ACC112 (cell line): Measurements from ENCODE around the gene F2.
"Not testable (repeated sequence)": the region's sequence is repeated elsewhere in the genome, so short reads cannot be mapped to it uniquely, and the experiment has no call there.

Source experiments
- H2AFZ ChIP-seq: fragments of 200-600 bp; sonication (generic); one replicate; pipeline ENCODE4 v1.6.0; 2017; ENCODE audit warnings: antibody characterized with exemption, low read length; ENCODE audit not compliant: unreplicated experiment
- H3K27ac ChIP-seq: fragments of 200-600 bp; sonication (generic); 2 replicates; pipeline ENCODE4 v1.5.1; 2014; ENCODE audit warnings: low read depth, mild to moderate bottlenecking, antibody characterized with exemption, low read length, moderate library complexity
- H3K27me3 ChIP-seq: fragments of 200-600 bp; sonication (generic); 2 replicates; pipeline ENCODE4 v1.6.1; 2014; ENCODE audit warnings: mild to moderate bottlenecking, antibody characterized with exemption, low read length, moderate library complexity, mixed read lengths; ENCODE audit not compliant: insufficient read depth
- H3K36me3 ChIP-seq: fragments of 200-600 bp; sonication (generic); 2 replicates; pipeline ENCODE4 v1.6.1; 2016; ENCODE audit warnings: mild to moderate bottlenecking, antibody characterized with exemption, low read length, moderate library complexity, mixed read lengths; ENCODE audit not compliant: insufficient read depth
- H3K4me1 ChIP-seq: fragments of 200-600 bp; sonication (generic); one replicate; pipeline ENCODE4 v1.6.1; 2016; ENCODE audit warnings: low read length, mixed read lengths; ENCODE audit not compliant: insufficient read depth, unreplicated experiment, control insufficient read depth
- H3K4me3 ChIP-seq: fragments of 200-600 bp; sonication (generic); 2 replicates; pipeline ENCODE4 v1.5.1; 2014; ENCODE audit warnings: mild to moderate bottlenecking, low read depth, low read length
- H3K79me2 ChIP-seq: fragments of 200-600 bp; sonication (generic); one replicate; pipeline ENCODE4 v1.6.0; 2016; ENCODE audit warnings: low read length; ENCODE audit not compliant: control insufficient read depth, unreplicated experiment, insufficient read depth

The F2 gene

GRCh38 chr11:46698597-46698996 lies 20.4 kb upstream of the F2 start:
- peaks cover 47% of the 10 kb centered on the region for H3K79me2 ChIP-seq
- H3K27ac ChIP-seq: no peak overlapping the region
- H3K36me3 ChIP-seq: 0 out of 2 replicates have a peak, but pooled peaks cover 5% of the 10 kb centered on the region
- peaks cover 21% of the 10 kb centered on the region for H3K4me1 ChIP-seq
- H2AFZ ChIP-seq: no peak overlapping the region
- H3K27me3 ChIP-seq: no peaks in the 10 kb centered on the region
- peak overlapping the region; percentile 94 for H3K4me3 ChIP-seq

- H3K27me3 ChIP-seq: no peaks in the 10 kb centered on the region
- peak within 1 kb of the TSS; percentile 94 for H3K4me3 ChIP-seq
- peaks cover 51% of the 10 kb centered on the region for H3K79me2 ChIP-seq
- 0 out of 2 replicates have a peak, but pooled peaks cover 5% of the 10 kb centered on the region for H3K36me3 ChIP-seq
- H2AFZ ChIP-seq: peak within 1 kb of the TSS; percentile 83
- H3K27ac ChIP-seq: peak within 1 kb of the TSS; percentile 86
- H3K4me1 ChIP-seq: peaks cover 21% of the 10 kb centered on the region
These were observed 18.6 kb upstream of the F2 start, which contains the start of the genes ARHGAP1 and ZNF408 for GRCh38 chr11:46700241-46701077. ARHGAP1 (minus strand) TSS chr11:46700619; CDS start chr11:46696107, 4,512 bp downstream. ZNF408 (plus strand) TSS chr11:46701031; CDS start chr11:46701048, 17 bp downstream.

- H3K4me1 ChIP-seq: peaks cover 21% of the 10 kb centered on the region
- peaks cover 51% of the 10 kb centered on the region for H3K79me2 ChIP-seq
- peak overlapping the region; percentile 94 for H3K4me3 ChIP-seq
- peak overlapping the region; percentile 86 for H3K27ac ChIP-seq
- H2AFZ ChIP-seq: peak overlapping the region; percentile 79
- no peaks in the 10 kb centered on the region for H3K27me3 ChIP-seq
- H3K36me3 ChIP-seq: 0 out of 2 replicates have a peak, but pooled peaks cover 5% of the 10 kb centered on the region
These were observed 17.8 kb upstream of the F2 start for GRCh38 chr11:46701078-46701654.

GRCh38 chr11:46705070-46705688 lies 13.8 kb upstream of the F2 start:
- no peak overlapping the region for H3K4me3 ChIP-seq

GRCh38 chr11:46706886-46707285 lies 12.1 kb upstream of the F2 start:
- 0 out of 2 replicates have a peak, but pooled peaks cover 5% of the 10 kb centered on the region for H3K36me3 ChIP-seq
- no peak overlapping the region for H3K4me3 ChIP-seq
- peaks cover 14% of the 10 kb centered on the region for H3K79me2 ChIP-seq
- H3K27me3 ChIP-seq: no peaks in the 10 kb centered on the region
- H3K27ac ChIP-seq: no peak overlapping the region
- H3K4me1 ChIP-seq: peaks cover 18% of the 10 kb centered on the region
- no peak overlapping the region for H2AFZ ChIP-seq

More at GRCh38 chr11:46705070-46705688, 13.8 kb upstream of the F2 start:
- peaks cover 6% of the 10 kb centered on the region for H3K4me1 ChIP-seq
- no peak overlapping the region for H2AFZ ChIP-seq
- H3K27me3 ChIP-seq: no peaks in the 10 kb centered on the region
- H3K79me2 ChIP-seq: peaks cover 24% of the 10 kb centered on the region
- H3K36me3 ChIP-seq: 0 out of 2 replicates have a peak, but pooled peaks cover 5% of the 10 kb centered on the region
- no peak overlapping the region for H3K27ac ChIP-seq

- not testable (repeated sequence) for H3K4me3 ChIP-seq, H3K79me2 ChIP-seq, H2AFZ ChIP-seq, H3K27me3 ChIP-seq, H3K36me3 ChIP-seq, H3K27ac ChIP-seq
- H3K4me1 ChIP-seq: peaks cover 17% of the 10 kb centered on the region
These were observed 9.7 kb upstream of the F2 start for GRCh38 chr11:46709351-46709750.

- peaks cover 24% of the 10 kb centered on the region for H3K4me1 ChIP-seq
These were observed 8.2 kb upstream of the F2 start for GRCh38 chr11:46710821-46711269.

GRCh38 chr11:46711303-46711702 lies 7.7 kb upstream of the F2 start:
- Histone ChIP-seq H3K4me1 (peaks cover 24% of the 10 kb centered on the region), H3K79me2 (no peaks in the 10 kb centered on the region), H2AFZ (peak overlapping the region; percentile 82), H3K27me3 (no peaks in the 10 kb centered on the region), H3K4me3 (no peak overlapping the region), H3K36me3 (no peaks in the 10 kb centered on the region), H3K27ac (peak overlapping the region; percentile 85)

More at GRCh38 chr11:46710821-46711269, 8.2 kb upstream of the F2 start:
- H3K27ac ChIP-seq: peak overlapping the region; percentile 85
- H2AFZ ChIP-seq: peak overlapping the region; percentile 82
- H3K4me3 ChIP-seq: no peak overlapping the region
- no peaks in the 10 kb centered on the region for H3K36me3 ChIP-seq
- H3K27me3 ChIP-seq: no peaks in the 10 kb centered on the region
- no peaks in the 10 kb centered on the region for H3K79me2 ChIP-seq

GRCh38 chr11:46712874-46713576 lies 6.0 kb upstream of the F2 start:
- no peak overlapping the region for H3K27ac ChIP-seq
- H3K79me2 ChIP-seq: no peaks in the 10 kb centered on the region
- H3K4me1 ChIP-seq: peaks cover 25% of the 10 kb centered on the region

GRCh38 chr11:46717825-46718154 lies 1.2 kb upstream of the F2 start:
- H3K27me3 ChIP-seq, H3K79me2 ChIP-seq, H3K27ac ChIP-seq, H3K36me3 ChIP-seq, H3K4me3 ChIP-seq: not testable (repeated sequence)
- H3K4me1 ChIP-seq: peaks cover 20% of the 10 kb centered on the region
- H2AFZ ChIP-seq: peak overlapping the region; percentile 70

More at GRCh38 chr11:46712874-46713576, 6.0 kb upstream of the F2 start:
- Histone ChIP-seq H3K36me3 (no peaks in the 10 kb centered on the region), H3K27me3 (no peaks in the 10 kb centered on the region), H3K4me3 (no peak overlapping the region), H2AFZ (no peak overlapping the region)
